ENCODE measurements around the gene RIMS4.

The RIMS4 gene

DNA sequence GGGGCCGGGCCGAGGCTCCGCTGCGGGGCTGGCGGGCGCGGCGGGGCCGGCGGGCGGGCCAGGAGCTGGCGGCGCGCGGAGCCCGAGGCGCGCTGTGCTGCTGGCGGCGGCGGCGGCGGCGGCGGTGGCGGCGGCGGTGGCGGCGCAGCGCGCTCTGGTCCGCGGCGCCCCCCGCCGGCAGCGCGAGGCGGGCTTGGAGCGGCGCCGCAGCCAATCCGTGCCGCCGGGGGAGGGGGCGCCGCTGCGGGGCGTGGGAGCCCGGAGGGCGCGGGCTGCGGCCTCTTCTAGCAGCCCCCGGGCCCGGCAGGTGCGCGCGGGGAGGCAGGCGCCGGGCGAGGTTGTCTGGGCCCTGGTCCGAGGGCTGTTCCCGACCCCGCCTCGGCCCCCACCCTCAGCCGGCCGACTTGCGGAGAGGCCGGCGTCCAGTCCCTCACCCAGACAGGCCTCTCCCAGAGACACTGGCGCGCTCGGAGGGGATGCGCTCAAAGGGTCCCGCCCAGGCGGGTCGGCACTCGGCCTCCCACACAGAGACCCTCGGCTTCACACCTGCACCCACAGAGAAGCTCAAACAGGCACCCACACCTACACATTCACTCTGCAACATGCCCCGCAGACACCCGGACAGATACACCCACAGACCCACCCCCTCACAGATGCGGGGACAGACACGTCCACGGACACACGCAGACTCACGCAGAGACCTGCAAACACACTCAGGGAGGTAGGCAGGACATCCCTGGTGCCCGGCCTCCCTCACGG, at the start of gene RIMS4:
RIMS4 (minus strand) TSS at position 156 of the 759 bp plus-strand sequence. CDS start 275 bp downstream, outside the sequence.
- no peak for DNase-seq (ENCODE audit: low read depth)

- DNase-seq (ENCODE audit: low read depth): no peak
Measured at GRCh38 chr20:44858606-44859360, 48.4 kb upstream of the RIMS4 start.

DNA sequence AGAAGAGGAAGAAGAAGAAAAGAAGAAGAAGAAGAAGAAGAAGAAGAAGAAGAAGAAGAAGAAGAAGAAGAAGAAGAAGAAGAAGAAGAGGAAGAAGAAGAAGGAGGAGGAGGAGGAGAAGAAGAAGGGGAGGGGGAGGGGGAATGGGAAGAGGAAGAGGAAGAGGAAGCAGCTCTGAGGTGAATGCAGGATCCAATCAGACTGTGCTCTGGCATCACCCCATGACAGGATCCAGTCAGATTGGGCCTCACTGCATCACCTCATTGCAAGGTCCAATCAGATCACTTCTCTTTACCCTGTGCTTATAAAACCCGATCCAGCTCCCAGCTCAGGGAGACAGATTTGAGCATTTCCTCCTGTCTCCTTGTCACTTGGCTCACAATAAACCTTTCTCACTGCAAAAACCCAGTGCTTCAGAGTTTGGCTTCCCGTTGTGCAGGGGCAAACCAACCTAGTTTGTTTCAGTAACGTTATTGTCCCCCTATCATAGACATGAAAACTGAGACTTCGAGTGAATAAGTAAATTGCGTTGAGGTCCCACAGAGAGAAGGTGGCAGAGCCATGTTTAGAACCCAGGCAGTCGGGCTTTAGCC, 46.6 kb upstream of the RIMS4 start:
- no peak for DNase-seq (ENCODE audit: low read depth)

DNA sequence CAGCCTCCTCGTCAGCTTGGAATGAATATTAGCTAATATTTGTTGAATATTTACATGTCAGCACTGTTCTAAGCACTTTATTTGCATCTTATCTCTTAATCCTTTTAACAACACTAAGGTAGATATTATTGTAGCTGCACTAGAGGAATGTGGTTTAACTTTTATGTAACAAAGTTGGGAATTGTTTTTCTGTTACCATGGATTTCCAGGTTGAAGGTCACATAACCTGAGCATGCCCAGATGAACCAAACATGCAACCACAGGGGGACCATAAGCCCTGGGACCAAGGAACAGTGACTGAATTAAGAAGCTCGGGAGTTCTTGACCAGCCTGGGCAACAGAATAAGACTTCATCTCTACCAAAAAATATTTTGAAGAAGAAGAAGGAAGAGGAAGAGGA, 46.1 kb upstream of the RIMS4 start:
- DNase-seq (ENCODE audit: low read depth): no peak

DNA sequence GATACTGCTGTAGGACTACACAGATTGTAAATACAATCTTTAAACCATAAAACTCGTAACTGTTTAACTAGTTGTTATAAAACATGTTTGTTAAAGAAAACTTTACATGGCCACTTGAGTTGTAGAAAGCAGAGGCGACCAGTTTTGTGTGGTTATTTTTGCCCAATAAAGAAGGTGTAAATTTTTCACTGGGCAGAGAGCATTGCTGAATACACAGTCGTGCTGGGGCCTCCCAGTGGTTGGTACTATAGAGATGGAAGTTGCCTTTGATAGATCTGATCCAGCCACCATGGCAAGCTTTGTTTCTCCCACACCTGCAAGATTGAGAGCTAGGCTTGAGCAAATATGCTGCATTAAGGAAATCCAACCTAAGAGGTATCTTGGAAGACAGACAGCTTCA, 41.2 kb upstream of the RIMS4 start:
- no peak for DNase-seq (ENCODE audit: low read depth)

DNA sequence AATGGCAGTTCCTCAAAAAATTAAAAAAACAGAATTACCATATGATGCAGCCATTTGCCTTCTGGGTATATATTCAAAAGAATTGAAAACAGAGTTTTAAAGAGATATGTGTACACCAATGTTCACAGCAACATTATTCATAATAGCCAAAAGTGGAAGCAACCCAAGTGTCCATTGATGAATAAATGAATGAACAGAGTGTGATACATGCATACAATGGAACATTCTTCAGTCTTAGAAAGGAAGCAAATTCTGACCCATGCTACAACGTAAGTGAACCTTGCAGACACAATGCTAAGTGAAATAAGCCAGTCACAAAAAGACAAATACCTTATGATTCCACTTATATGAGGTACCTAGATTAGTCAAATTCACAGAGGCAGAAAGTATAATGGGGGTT, 40.5 kb upstream of the RIMS4 start:
- DNase-seq (ENCODE audit: low read depth): no peak

DNA sequence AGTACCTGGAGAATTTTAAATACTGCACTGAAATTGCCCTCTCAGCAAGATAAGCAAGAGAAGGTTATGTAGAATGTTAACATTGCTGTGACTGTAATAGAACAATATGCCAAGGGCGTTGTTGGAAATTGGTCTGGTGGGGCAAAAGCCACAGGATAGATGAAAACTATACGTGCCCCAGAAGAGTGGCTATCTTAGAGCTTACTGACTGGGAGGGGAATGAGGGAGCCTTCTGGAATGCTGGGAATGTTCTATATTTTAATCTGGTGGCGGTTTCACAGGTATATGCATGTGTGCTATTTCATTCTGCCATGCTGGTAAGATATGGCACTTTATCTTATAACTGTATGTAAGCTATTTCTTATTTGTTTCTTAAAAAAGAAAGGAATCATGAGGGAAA, 39.9 kb upstream of the RIMS4 start:
- no peak for DNase-seq (ENCODE audit: low read depth)

GRCh38 chr20:44849703-44850102, 39.4 kb upstream of the RIMS4 start:
- DNase-seq (ENCODE audit: low read depth): no peak

- no peak for DNase-seq (ENCODE audit: low read depth)
Measured at GRCh38 chr20:44848254-44849015, 38.1 kb upstream of the RIMS4 start.

- DNase-seq (ENCODE audit: low read depth): no peak
Measured at GRCh38 chr20:44843876-44844275, 33.5 kb upstream of the RIMS4 start.

DNA sequence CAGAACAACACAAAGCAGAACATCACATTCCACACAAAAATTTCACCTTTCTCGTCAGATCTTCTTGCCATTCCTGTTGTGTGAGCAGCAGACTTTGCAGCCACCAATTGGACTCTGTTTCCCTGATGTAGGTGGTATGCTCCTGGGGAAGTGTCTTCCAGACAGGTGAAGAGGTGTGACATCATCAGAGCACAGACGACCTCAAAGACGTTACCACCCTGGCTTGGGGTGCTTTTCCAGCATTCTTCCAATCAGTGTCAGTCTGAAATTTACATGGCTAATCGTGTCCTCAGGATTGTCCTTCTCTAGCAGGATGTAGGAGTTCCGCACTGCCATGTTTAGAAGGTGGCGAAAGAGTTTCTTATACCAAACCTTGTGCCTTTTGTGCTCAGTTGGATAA, 31.6 kb upstream of the RIMS4 start:
- DNase-seq (ENCODE audit: low read depth): no peak

GRCh38 chr20:44840826-44841225, 30.5 kb upstream of the RIMS4 start:
- no peak for DNase-seq (ENCODE audit: low read depth)

DNA sequence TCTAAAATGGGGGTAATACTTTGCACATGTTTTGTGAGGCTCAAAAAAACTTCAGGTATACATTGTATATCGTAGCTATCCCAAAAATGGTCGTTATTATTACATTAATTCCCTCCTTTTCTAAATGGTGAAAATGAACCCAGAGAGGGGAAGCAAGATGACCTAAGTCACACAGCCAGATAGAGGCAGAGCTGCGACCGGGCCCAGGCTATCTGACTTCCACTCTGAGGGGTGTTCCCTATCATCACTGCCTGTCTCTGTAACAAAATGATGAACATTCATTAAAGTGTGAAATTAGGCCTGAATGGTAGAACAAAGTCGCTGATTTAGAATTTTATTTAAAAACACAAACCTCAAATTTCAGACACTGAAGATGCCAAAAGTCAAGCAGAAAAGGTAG, 29.1 kb upstream of the RIMS4 start:
- DNase-seq (ENCODE audit: low read depth): no peak

DNA sequence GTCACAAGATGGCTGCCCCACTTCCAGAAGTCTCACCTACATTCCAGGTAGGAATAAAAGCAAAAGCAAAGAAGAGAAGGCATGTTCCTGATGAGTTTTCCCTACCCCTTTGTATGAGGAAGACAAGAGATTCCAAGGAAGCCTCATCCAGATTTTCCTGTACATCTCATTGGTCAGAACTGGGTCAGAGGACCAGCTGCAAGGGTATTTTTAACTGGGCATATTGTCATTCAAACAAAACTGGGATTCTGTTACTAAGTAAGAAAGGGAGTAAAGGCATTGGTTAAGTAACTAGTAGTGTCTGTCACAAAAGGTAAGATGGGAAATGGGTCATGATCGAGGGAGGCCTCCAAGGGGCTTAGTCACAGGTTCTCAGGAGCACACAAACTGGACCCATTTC, 28.2 kb upstream of the RIMS4 start:
- no peak for DNase-seq (ENCODE audit: low read depth)

DNA sequence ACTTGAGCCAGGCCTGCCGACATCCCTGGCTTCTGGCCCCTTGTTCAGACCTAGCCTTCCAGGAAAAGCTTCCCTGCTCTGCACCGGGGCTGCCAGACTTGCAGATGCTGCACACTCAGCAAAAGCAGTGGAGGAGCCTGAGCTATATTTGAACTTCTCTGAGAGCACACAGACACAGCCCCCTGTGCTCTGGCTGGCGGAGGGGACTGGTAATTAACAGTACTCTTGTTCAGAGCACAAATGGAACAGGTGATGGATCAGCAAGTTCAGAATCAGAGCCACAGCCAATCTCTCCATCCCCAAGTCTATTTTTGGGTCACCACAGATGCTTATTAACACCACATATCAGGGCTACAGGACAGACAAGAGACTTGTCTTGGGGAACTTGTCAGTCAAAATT, 27.6 kb upstream of the RIMS4 start:
- no peak for DNase-seq (ENCODE audit: low read depth)

DNA sequence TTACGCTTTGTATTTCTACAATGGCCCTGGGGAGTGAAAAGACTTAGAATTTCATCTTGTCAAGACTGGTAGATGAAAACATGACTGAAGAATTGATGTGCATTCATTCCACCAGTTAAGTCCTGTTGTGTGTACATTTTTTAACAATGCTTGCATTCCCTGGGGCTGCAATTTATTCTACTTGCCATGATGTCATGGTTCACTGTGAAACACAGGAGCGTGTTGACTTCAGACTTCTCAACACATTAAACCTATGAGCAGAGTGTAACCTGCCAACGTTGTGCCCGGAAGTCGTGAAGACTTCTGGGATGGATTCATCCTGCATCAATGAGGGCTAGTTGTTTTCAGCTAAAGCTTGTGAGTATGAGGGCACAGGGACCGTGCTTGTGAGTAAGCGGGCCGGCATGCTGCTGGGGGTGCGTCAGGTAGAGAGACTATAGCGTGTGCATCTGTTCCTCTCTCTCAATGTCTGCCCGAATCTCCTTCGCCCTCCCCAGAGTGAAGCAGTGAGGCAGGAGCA, 26.3 kb upstream of the RIMS4 start:
- no peak for DNase-seq (ENCODE audit: low read depth)

- no peak for DNase-seq (ENCODE audit: low read depth)
Measured at GRCh38 chr20:44835661-44836221, 25.4 kb upstream of the RIMS4 start.

DNA sequence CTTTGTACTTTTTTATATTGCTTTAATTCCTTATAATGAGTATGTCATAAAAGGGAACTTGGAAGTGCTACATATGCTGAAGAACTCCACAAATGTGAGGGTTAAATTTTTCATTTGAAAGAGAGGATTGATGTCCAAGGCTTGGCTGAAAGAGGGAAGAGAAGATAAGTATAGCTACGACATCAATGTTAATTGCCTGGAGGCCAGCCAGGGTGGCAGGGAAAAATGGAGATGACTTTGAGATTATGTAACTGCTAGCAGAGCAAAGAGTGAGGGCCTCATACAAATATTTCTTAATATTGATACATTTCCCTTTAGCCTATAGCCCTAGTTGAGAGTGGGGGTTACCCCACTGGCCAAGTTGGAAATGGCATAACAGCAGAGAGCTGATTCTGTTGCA, 24.8 kb upstream of the RIMS4 start:
- DNase-seq (ENCODE audit: low read depth): no peak

DNA sequence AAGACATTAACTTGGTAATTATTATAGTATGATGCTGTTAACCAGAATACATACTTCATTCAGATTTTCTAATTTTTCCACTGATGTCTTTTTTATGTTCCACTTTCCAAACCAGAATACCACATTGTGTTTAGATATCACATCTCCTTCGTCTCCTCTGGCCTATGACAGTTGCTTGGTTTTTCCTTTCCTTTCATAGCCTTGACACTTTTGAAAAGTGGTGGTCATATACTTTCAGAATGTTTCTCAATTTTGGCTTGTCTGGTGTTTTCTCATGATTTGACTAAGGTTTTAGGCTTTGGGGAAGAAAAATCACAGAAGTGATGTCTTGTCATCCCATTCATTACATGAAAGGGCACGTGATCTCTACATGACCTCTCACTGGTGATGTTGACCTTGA, 24.3 kb upstream of the RIMS4 start:
- DNase-seq (ENCODE audit: low read depth): no peak

DNA sequence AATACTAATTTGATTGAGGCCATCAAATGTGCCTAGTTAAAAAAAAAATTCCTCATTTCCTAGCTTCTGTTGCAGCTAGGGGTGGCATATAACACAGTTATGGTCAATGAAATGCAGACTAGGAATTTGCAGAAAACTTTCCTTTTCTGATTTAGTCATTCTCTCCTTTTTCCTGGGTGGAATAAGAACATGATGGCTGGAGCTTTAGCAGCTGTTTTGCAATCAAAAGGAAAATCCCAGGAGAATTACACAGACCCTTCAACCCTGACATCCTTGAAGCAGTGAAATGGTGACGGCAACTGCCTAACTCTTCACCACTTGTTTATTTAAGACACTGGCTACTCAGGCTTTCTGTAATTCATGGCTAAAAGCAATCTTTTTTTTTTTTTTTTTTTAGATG, 23.1 kb upstream of the RIMS4 start:
- no peak for DNase-seq (ENCODE audit: low read depth)

- no peak for DNase-seq (ENCODE audit: low read depth)
Measured at GRCh38 chr20:44832724-44833123, 22.4 kb upstream of the RIMS4 start.

DNA sequence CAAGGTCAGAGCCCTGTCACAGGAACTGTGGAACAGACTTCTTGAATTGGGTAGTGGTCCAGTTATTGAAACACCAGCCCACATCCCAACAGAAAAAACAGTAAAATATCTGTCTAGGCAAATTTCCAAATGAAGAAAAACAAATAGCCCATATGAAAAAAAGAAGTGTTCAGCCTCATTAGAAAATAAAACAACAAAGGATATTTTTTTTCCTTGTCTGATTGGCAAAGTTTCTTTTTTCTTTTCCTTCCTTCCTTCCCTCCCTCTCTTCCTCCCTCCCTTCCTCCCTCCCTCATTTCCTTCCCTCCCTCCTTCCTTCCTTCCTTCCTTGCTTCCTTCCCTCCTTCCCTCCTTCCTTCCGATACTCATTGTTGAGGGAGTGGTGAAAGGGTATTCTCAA, 20.6 kb upstream of the RIMS4 start:
- no peak for DNase-seq (ENCODE audit: low read depth)

Measured in stimulated activated CD8-positive, alpha-beta memory T cell treated with anti-CD3 and anti-CD28 coated beads, Interleukin-15, amount 100 ng/mL, for 24 hours (primary cell).